HEK293 (cell line): Measurements from ENCODE around the gene SPIN3.

Experiments
- CTCF ChIA-PET: fragments of 350-600 bp; formaldehyde crosslinking; extraction: SDS; loops from one replicate; lab custom pipeline; 2021; ENCODE audit warnings: antibody characterized with exemption; lab: Yijun Ruan, JAX
- POLR2A ChIA-PET: fragments of 300-600 bp; formaldehyde crosslinking; extraction: SDS; loops from one replicate; lab custom pipeline; 2020; ENCODE audit warnings: antibody characterized with exemption, inconsistent platforms; lab: Yijun Ruan, JAX
- H3K27ac ChIP-seq: fragments of 200-500 bp; sonication (Bioruptor generic); 2 replicates; pipeline ENCODE4 v1.5.1; 2014; ENCODE audit warnings: low read depth, low read length, control low read depth, inconsistent platforms; ENCODE audit errors: extremely low read depth
- H3K36me3 ChIP-seq, 2 experiments: fragments of 200-500 bp in 1 of 2; sonication (Bioruptor generic) in 1 of 2; 1 replicate in 1 of 2; 2 replicates in 1 of 2; pipeline ENCODE4 v1.5.1; 2014 to 2017; ENCODE audit warnings: inconsistent platforms in 2 of 2, low read length in 2 of 2; ENCODE audit not compliant: control insufficient read depth in 2 of 2, insufficient read depth in 1 of 2
- H3K4me1 ChIP-seq: fragments of 200-500 bp; sonication (Bioruptor generic); 2 replicates; pipeline ENCODE4 v1.5.1; 2014; ENCODE audit warnings: mild to moderate bottlenecking, low read length, inconsistent platforms; ENCODE audit not compliant: control insufficient read depth, insufficient read depth
- H3K4me3 ChIP-seq: 2 replicates; pipeline ENCODE4 v1.5.1; 2011; ENCODE audit warnings: low read depth, mild to moderate bottlenecking, control low read depth, low read length, moderate library complexity
- H3K9me3 ChIP-seq: fragments of 200-500 bp; sonication (Bioruptor generic); 2 replicates; pipeline ENCODE4 v1.5.1; 2014; ENCODE audit warnings: low read depth, low read length, inconsistent platforms; ENCODE audit not compliant: control insufficient read depth, insufficient read depth
- GLI2 ChIP-seq: fragments of 450-650 bp; formaldehyde crosslinking; IDR thresholded peaks from 2 replicates; pipeline ENCODE4; 2017; ENCODE audit warnings: missing biosample characterization, missing genetic modification characterization, low read depth, borderline replicate concordance
- KLF1 ChIP-seq: fragments of 450-650 bp; formaldehyde crosslinking; IDR thresholded peaks from 2 replicates; pipeline ENCODE4 v1.5.1; 2016; ENCODE audit warnings: missing biosample characterization, missing genetic modification characterization
- OVOL3 ChIP-seq: fragments of 450-650 bp; formaldehyde crosslinking; IDR thresholded peaks from 2 replicates; pipeline ENCODE4 v1.5.1; 2016; ENCODE audit warnings: missing biosample characterization, missing genetic modification characterization
- ZNF114 ChIP-seq: fragments of 450-650 bp; formaldehyde crosslinking; IDR thresholded peaks from 2 replicates; pipeline ENCODE4 v1.5.0; 2017; ENCODE audit warnings: missing biosample characterization, missing genetic modification characterization
- ZNF133 ChIP-seq: fragments of 450-650 bp; formaldehyde crosslinking; IDR thresholded peaks from 2 replicates; pipeline ENCODE4 v1.5.1; 2016; ENCODE audit warnings: missing biosample characterization, missing genetic modification characterization
- ZNF221 ChIP-seq: fragments of 450-650 bp; formaldehyde crosslinking; IDR thresholded peaks from 2 replicates; pipeline ENCODE4 v1.5.1; 2017; ENCODE audit warnings: missing biosample characterization, missing genetic modification characterization, borderline replicate concordance
- ZNF266 ChIP-seq: fragments of 450-650 bp; formaldehyde crosslinking; IDR thresholded peaks from 2 replicates; pipeline ENCODE4 v1.5.1; 2016; ENCODE audit warnings: missing biosample characterization, missing genetic modification characterization, low read depth
- ZNF292 ChIP-seq: fragments of 450-650 bp; formaldehyde crosslinking; IDR thresholded peaks from 2 replicates; pipeline ENCODE4 v1.5.1; 2016; ENCODE audit warnings: low read depth, missing biosample characterization, missing genetic modification characterization, borderline replicate concordance
- ZNF341 ChIP-seq: fragments of 450-650 bp; formaldehyde crosslinking; IDR thresholded peaks from 2 replicates; pipeline ENCODE4; 2016; ENCODE audit warnings: low read depth, missing biosample characterization, missing genetic modification characterization
- ZNF473 ChIP-seq: fragments of 450-650 bp; formaldehyde crosslinking; IDR thresholded peaks from 2 replicates; pipeline ENCODE4 v1.5.1; 2017; ENCODE audit warnings: missing biosample characterization, missing genetic modification characterization
- TF ChIP-seq, protein P1 (sequence below): fragments of 450-650 bp; formaldehyde crosslinking; IDR thresholded peaks from 2 replicates; pipeline ENCODE4 v1.5.1; 2016; ENCODE audit warnings: missing biosample characterization, missing genetic modification characterization
- TF ChIP-seq, protein P2 (sequence below): fragments of 450-650 bp; formaldehyde crosslinking; IDR thresholded peaks from 2 replicates; pipeline ENCODE4 v1.5.1; 2016; ENCODE audit warnings: missing biosample characterization, missing genetic modification characterization
- TF ChIP-seq, protein P3 (sequence below): fragments of 450-650 bp; formaldehyde crosslinking; IDR thresholded peaks from 2 replicates; pipeline ENCODE4 v1.5.1; 2017; ENCODE audit warnings: missing biosample characterization, missing genetic modification characterization
- TF ChIP-seq, protein P4 (sequence below): fragments of 450-650 bp; formaldehyde crosslinking; optimal IDR thresholded peaks from 2 replicates; pipeline ENCODE3; 2016; ENCODE audit warnings: missing biosample characterization, mild to moderate bottlenecking, missing genetic modification characterization
- TF ChIP-seq, protein P5 (sequence below): fragments of 450-650 bp; IDR thresholded peaks from 2 replicates; pipeline ENCODE4 v1.5.1; 2018; ENCODE audit warnings: missing biosample characterization, missing genetic modification characterization
- TF ChIP-seq, protein P6 (sequence below): fragments of 450-650 bp; IDR thresholded peaks from 2 replicates; pipeline ENCODE4 v1.5.1; 2018; ENCODE audit warnings: missing biosample characterization, mild to moderate bottlenecking, missing genetic modification characterization
- TF ChIP-seq, protein P7 (sequence below): sonication (generic); formaldehyde crosslinking; IDR thresholded peaks from 2 replicates; pipeline ENCODE4 v1.8.1; 2022; ENCODE audit warnings: mild to moderate bottlenecking, moderate library complexity, missing genetic modification reagents
- TF ChIP-seq, protein P8 (sequence below): fragments of 450-650 bp; formaldehyde crosslinking; IDR thresholded peaks from 2 replicates; pipeline ENCODE4 v1.5.1; 2016; ENCODE audit warnings: missing biosample characterization, missing genetic modification characterization

Gene SPIN3

DNA sequence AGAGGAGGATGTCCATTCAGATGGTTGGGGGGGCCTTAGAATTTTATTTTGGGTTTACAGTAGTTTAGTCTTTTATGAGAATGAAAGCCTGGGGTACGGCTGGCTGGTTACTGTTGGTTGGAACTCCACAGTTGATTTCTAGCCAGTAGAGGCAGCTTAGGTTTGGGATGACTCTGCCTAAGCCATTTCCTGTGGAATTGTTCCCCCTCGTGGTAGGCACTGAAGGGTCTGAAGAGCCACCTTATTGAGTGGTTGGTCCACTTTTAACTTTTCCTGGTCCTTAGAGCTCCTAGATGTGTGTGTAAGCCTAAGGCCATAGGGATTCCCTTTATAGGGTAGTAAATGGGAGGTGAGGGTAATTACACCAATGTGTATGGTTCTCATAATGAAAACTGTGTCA is 19.7 kb downstream of the SPIN3 start:
- ChIA-PET CTCF (no interaction called here), POLR2A (no interaction called here)
- peaks cover 0 to 43% of the 10 kb centered on the region in 2 experiments; a peak in 2 of 3 replicates for H3K36me3 ChIP-seq
- H3K27ac ChIP-seq: no peak overlapping the region
- H3K9me3 ChIP-seq: no peaks in the 10 kb centered on the region
- H3K4me1 ChIP-seq: no peaks in the 10 kb centered on the region
- TF ChIP-seq, protein P1, sequence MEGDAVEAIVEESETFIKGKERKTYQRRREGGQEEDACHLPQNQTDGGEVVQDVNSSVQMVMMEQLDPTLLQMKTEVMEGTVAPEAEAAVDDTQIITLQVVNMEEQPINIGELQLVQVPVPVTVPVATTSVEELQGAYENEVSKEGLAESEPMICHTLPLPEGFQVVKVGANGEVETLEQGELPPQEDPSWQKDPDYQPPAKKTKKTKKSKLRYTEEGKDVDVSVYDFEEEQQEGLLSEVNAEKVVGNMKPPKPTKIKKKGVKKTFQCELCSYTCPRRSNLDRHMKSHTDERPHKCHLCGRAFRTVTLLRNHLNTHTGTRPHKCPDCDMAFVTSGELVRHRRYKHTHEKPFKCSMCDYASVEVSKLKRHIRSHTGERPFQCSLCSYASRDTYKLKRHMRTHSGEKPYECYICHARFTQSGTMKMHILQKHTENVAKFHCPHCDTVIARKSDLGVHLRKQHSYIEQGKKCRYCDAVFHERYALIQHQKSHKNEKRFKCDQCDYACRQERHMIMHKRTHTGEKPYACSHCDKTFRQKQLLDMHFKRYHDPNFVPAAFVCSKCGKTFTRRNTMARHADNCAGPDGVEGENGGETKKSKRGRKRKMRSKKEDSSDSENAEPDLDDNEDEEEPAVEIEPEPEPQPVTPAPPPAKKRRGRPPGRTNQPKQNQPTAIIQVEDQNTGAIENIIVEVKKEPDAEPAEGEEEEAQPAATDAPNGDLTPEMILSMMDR (tag by site-specific recombination): 0 out of 2 replicates have a peak, but pooled peaks have one; percentile 18
- TF ChIP-seq OVOL3 (tag by site-specific recombination): no peak
- no peak overlapping the region for H3K4me3 ChIP-seq

DNA sequence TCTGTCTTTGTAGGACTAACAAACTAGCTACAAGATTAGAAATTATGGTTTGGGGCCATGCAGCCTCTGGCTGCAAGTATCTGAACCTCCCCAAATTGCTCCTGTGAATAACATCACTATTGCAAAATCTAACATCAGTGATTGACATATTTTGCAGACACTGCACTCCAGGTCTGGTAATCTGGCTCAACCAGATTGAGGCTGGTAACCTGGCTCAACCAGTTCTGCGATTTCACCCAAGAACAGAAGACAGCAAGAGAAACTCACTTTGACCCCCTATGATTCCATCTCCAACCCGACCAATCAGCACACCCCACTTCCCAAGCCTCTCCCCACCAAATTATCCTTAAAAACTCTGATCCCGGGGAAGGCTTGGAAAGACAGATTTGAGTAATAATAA is 20.9 kb downstream of the SPIN3 start:
- CTCF ChIA-PET: interaction anchor here (0.7 kb wide), 1 partner anchor 208 kb away, joined by 3 read pairs; no protein-coding TSS in a partner anchor
- H3K36me3 ChIP-seq: peaks cover 0 to 36% of the 10 kb centered on the region in 2 experiments; a peak in 2 of 3 replicates
- H3K27ac ChIP-seq: no peak overlapping the region
- no peak overlapping the region for H3K4me3 ChIP-seq
- POLR2A ChIA-PET: no interaction called here
- TF ChIP-seq ZNF473 (no peak), ZNF221 (tag by site-specific recombination) (no peak), ZNF292 (no peak), ZNF114 (tag by site-specific recombination) (no peak), ZNF133 (tag by site-specific recombination) (no peak), GLI2 (tag by site-specific recombination) (no peak), ZNF341 (tag by site-specific recombination) (no peak), ZNF266 (tag by site-specific recombination) (no peak), KLF1 (tag by site-specific recombination) (no peak)
- TF ChIP-seq, protein P2, sequence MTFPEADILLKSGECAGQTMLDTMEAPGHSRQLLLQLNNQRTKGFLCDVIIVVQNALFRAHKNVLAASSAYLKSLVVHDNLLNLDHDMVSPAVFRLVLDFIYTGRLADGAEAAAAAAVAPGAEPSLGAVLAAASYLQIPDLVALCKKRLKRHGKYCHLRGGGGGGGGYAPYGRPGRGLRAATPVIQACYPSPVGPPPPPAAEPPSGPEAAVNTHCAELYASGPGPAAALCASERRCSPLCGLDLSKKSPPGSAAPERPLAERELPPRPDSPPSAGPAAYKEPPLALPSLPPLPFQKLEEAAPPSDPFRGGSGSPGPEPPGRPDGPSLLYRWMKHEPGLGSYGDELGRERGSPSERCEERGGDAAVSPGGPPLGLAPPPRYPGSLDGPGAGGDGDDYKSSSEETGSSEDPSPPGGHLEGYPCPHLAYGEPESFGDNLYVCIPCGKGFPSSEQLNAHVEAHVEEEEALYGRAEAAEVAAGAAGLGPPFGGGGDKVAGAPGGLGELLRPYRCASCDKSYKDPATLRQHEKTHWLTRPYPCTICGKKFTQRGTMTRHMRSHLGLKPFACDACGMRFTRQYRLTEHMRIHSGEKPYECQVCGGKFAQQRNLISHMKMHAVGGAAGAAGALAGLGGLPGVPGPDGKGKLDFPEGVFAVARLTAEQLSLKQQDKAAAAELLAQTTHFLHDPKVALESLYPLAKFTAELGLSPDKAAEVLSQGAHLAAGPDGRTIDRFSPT (tag by site-specific recombination): no peak
- TF ChIP-seq, protein P3, sequence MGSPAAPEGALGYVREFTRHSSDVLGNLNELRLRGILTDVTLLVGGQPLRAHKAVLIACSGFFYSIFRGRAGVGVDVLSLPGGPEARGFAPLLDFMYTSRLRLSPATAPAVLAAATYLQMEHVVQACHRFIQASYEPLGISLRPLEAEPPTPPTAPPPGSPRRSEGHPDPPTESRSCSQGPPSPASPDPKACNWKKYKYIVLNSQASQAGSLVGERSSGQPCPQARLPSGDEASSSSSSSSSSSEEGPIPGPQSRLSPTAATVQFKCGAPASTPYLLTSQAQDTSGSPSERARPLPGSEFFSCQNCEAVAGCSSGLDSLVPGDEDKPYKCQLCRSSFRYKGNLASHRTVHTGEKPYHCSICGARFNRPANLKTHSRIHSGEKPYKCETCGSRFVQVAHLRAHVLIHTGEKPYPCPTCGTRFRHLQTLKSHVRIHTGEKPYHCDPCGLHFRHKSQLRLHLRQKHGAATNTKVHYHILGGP: no peak
- TF ChIP-seq, protein P4, sequence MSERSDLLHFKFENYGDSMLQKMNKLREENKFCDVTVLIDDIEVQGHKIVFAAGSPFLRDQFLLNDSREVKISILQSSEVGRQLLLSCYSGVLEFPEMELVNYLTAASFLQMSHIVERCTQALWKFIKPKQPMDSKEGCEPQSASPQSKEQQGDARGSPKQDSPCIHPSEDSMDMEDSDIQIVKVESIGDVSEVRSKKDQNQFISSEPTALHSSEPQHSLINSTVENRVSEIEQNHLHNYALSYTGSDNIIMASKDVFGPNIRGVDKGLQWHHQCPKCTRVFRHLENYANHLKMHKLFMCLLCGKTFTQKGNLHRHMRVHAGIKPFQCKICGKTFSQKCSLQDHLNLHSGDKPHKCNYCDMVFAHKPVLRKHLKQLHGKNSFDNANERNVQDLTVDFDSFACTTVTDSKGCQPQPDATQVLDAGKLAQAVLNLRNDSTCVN (tag by site-specific recombination): no peak
- TF ChIP-seq, protein P5, sequence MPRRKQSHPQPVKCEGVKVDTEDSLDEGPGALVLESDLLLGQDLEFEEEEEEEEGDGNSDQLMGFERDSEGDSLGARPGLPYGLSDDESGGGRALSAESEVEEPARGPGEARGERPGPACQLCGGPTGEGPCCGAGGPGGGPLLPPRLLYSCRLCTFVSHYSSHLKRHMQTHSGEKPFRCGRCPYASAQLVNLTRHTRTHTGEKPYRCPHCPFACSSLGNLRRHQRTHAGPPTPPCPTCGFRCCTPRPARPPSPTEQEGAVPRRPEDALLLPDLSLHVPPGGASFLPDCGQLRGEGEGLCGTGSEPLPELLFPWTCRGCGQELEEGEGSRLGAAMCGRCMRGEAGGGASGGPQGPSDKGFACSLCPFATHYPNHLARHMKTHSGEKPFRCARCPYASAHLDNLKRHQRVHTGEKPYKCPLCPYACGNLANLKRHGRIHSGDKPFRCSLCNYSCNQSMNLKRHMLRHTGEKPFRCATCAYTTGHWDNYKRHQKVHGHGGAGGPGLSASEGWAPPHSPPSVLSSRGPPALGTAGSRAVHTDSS: no peak
- TF ChIP-seq, protein P6, sequence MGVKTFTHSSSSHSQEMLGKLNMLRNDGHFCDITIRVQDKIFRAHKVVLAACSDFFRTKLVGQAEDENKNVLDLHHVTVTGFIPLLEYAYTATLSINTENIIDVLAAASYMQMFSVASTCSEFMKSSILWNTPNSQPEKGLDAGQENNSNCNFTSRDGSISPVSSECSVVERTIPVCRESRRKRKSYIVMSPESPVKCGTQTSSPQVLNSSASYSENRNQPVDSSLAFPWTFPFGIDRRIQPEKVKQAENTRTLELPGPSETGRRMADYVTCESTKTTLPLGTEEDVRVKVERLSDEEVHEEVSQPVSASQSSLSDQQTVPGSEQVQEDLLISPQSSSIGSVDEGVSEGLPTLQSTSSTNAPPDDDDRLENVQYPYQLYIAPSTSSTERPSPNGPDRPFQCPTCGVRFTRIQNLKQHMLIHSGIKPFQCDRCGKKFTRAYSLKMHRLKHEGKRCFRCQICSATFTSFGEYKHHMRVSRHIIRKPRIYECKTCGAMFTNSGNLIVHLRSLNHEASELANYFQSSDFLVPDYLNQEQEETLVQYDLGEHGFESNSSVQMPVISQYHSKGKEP (tag by site-specific recombination): no peak
- TF ChIP-seq, protein P7, sequence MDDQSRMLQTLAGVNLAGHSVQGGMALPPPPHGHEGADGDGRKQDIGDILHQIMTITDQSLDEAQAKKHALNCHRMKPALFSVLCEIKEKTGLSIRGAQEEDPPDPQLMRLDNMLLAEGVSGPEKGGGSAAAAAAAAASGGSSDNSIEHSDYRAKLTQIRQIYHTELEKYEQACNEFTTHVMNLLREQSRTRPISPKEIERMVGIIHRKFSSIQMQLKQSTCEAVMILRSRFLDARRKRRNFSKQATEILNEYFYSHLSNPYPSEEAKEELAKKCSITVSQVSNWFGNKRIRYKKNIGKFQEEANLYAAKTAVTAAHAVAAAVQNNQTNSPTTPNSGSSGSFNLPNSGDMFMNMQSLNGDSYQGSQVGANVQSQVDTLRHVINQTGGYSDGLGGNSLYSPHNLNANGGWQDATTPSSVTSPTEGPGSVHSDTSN (CRISPR knock-in tag): no peak
- TF ChIP-seq, protein P8, sequence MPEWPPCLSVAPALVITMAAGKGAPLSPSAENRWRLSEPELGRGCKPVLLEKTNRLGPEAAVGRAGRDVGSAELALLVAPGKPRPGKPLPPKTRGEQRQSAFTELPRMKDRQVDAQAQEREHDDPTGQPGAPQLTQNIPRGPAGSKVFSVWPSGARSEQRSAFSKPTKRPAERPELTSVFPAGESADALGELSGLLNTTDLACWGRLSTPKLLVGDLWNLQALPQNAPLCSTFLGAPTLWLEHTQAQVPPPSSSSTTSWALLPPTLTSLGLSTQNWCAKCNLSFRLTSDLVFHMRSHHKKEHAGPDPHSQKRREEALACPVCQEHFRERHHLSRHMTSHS: no peak
- H3K9me3 ChIP-seq: no peaks in the 10 kb centered on the region
- H3K4me1 ChIP-seq: no peaks in the 10 kb centered on the region
